ENCODE measurements around the gene PAPLN.
A peak's percentile ranks its signal among the peaks of the same experiment; 100 is the strongest.

PAPLN gene

GRCh38 chr14:73245480-73246325, 8.4 kb downstream of the PAPLN start:
- peak overlapping the region; percentile 49 for H3K4me3 ChIP-seq (ENCODE audit: low read depth, low read length)
- no peak for TF ChIP-seq CTCF (conservative IDR thresholded peaks at IDR 0.05; ENCODE audit: low read depth, low read length)
- DNase-seq (ENCODE audit: low read depth) = peak; percentile 43

- TF ChIP-seq CTCF (conservative IDR thresholded peaks at IDR 0.05; ENCODE audit: low read depth, low read length) = no peak
- H3K4me3 ChIP-seq (ENCODE audit: low read depth, low read length) = peak overlapping the region; percentile 49
- no peak for DNase-seq (ENCODE audit: low read depth)
These were observed 9.3 kb downstream of the PAPLN start for GRCh38 chr14:73246387-73247150.

- peak; percentile 54 for DNase-seq (ENCODE audit: low read depth)
- no peak overlapping the region for H3K4me3 ChIP-seq (ENCODE audit: low read depth, low read length)
- TF ChIP-seq CTCF (conservative IDR thresholded peaks at IDR 0.05; ENCODE audit: low read depth, low read length) = no peak
These were observed 11.0 kb downstream of the PAPLN start for GRCh38 chr14:73248108-73248868.

- H3K4me3 ChIP-seq (ENCODE audit: low read depth, low read length) = no peak overlapping the region
- no peak for DNase-seq (ENCODE audit: low read depth)
- no peak for TF ChIP-seq CTCF (conservative IDR thresholded peaks at IDR 0.05; ENCODE audit: low read depth, low read length)
These were observed 11.8 kb downstream of the PAPLN start for GRCh38 chr14:73249108-73249507.

GRCh38 chr14:73249564-73250316, 12.4 kb downstream of the PAPLN start:
- no peak for TF ChIP-seq CTCF (conservative IDR thresholded peaks at IDR 0.05; ENCODE audit: low read depth, low read length)
- H3K4me3 ChIP-seq (ENCODE audit: low read depth, low read length) = no peak overlapping the region
- DNase-seq (ENCODE audit: low read depth) = no peak

GRCh38 chr14:73250317-73250713, 13.0 kb downstream of the PAPLN start:
- no peak for TF ChIP-seq CTCF (conservative IDR thresholded peaks at IDR 0.05; ENCODE audit: low read depth, low read length)
- no peak overlapping the region for H3K4me3 ChIP-seq (ENCODE audit: low read depth, low read length)
- DNase-seq (ENCODE audit: low read depth) = no peak
